HuH-7.5 (cell line): ENCODE results near the gene NUP160.
"Not testable (repeated sequence)": the region's sequence is repeated elsewhere in the genome, so short reads cannot be mapped to it uniquely, and the experiment has no call there.

Source experiments
- DNase-seq: peaks from one replicate; pipeline ENCODE4 v3.0.0; 2011; ENCODE audit warnings: low spot score

The NUP160 gene

GRCh38 chr11:47788181-47788580 lies 60.0 kb downstream of the NUP160 start:
- DNase-seq = no peak

GRCh38 chr11:47786373-47786772 lies 61.8 kb downstream of the NUP160 start:
- DNase-seq = no peak

GRCh38 chr11:47784785-47785381 lies 63.3 kb downstream of the NUP160 start:
- no peak for DNase-seq

GRCh38 chr11:47783087-47783610 lies 65.0 kb downstream of the NUP160 start:
- DNase-seq = no peak

- DNase-seq = no peak
These were observed 69.2 kb downstream of the NUP160 start for GRCh38 chr11:47778878-47779483.

GRCh38 chr11:47775240-47775869 lies 72.8 kb downstream of the NUP160 start:
- no peak for DNase-seq

GRCh38 chr11:47773882-47774281 lies 74.3 kb downstream of the NUP160 start:
- no peak for DNase-seq

GRCh38 chr11:47769556-47769955 lies 78.6 kb downstream of the NUP160 start:
- not testable (repeated sequence) for DNase-seq

- no peak for DNase-seq
These were observed 80.0 kb downstream of the NUP160 start for GRCh38 chr11:47768101-47768612.

- DNase-seq = no peak
These were observed 81.5 kb downstream of the NUP160 start for GRCh38 chr11:47766509-47767227.

- DNase-seq = no peak
These were observed 83.1 kb downstream of the NUP160 start for GRCh38 chr11:47765086-47765485.

- DNase-seq = not testable (repeated sequence)
These were observed 88.9 kb downstream of the NUP160 start for GRCh38 chr11:47759291-47759690.

GRCh38 chr11:47756208-47756607 lies 91.9 kb downstream of the NUP160 start:
- DNase-seq = no peak

GRCh38 chr11:47750725-47751124 lies 97.4 kb downstream of the NUP160 start:
- DNase-seq = no peak

- not testable (repeated sequence) for DNase-seq
These were observed 105.7 kb downstream of the NUP160 start for GRCh38 chr11:47742494-47742893.

GRCh38 chr11:47737817-47738216 lies 110.3 kb downstream of the NUP160 start:
- DNase-seq = not testable (repeated sequence)

- no peak for DNase-seq
These were observed 115.9 kb downstream of the NUP160 start for GRCh38 chr11:47732271-47732670.

- DNase-seq = no peak
These were observed 116.7 kb downstream of the NUP160 start for GRCh38 chr11:47731475-47731874.
